ENCODE data around the gene TBC1D2. TPM values are rescaled to one million over a fixed set of nuclear protein-coding genes. Genes with fewer than 3 reads are reported as not detected.
A peak's percentile ranks its signal among the peaks of the same experiment; 100 is the strongest.
"Not testable (repeated sequence)": the region's sequence is repeated elsewhere in the genome, so short reads cannot be mapped to it uniquely, and the experiment has no call there.

The TBC1D2 gene
- polyA plus RNA-seq, 1 donor, result 3.4 TPM

- no peak for DNase-seq
These were observed 19.7 kb upstream of the TBC1D2 start for GRCh38 chr9:98275159-98275558.

GRCh38 chr9:98272083-98272482 lies 16.6 kb upstream of the TBC1D2 start:
- DNase-seq, result no peak

- no peak for DNase-seq
These were observed 16.0 kb upstream of the TBC1D2 start for GRCh38 chr9:98271479-98271878.

GRCh38 chr9:98270284-98270683 lies 14.8 kb upstream of the TBC1D2 start:
- not testable (repeated sequence) for DNase-seq

GRCh38 chr9:98269652-98270051 lies 14.2 kb upstream of the TBC1D2 start:
- not testable (repeated sequence) for DNase-seq

- not testable (repeated sequence) for DNase-seq
These were observed 12.1 kb upstream of the TBC1D2 start for GRCh38 chr9:98267556-98267955.

- no peak for DNase-seq
These were observed 9.1 kb upstream of the TBC1D2 start for GRCh38 chr9:98264516-98264915.

- DNase-seq, result peak; percentile 68
These were observed 8.3 kb upstream of the TBC1D2 start for GRCh38 chr9:98263482-98264357.

GRCh38 chr9:98263080-98263479 lies 7.6 kb upstream of the TBC1D2 start:
- DNase-seq, result no peak

- DNase-seq, result no peak
These were observed 6.6 kb upstream of the TBC1D2 start for GRCh38 chr9:98262056-98262455.

GRCh38 chr9:98260635-98261034 lies 5.2 kb upstream of the TBC1D2 start:
- no peak for DNase-seq

GRCh38 chr9:98259791-98260190 lies 4.3 kb upstream of the TBC1D2 start:
- no peak for DNase-seq

- DNase-seq, result no peak
These were observed 1.3 kb upstream of the TBC1D2 start for GRCh38 chr9:98256756-98257155.

- DNase-seq, result no peak
These were observed 330 bp downstream of the TBC1D2 start for GRCh38 chr9:98255061-98255577.

- DNase-seq, result no peak
These were observed 1.0 kb downstream of the TBC1D2 start for GRCh38 chr9:98254228-98255060.

GRCh38 chr9:98253565-98253964 lies 1.9 kb downstream of the TBC1D2 start:
- DNase-seq, result no peak

- DNase-seq, result no peak
These were observed 3.9 kb downstream of the TBC1D2 start for GRCh38 chr9:98251551-98251950.

GRCh38 chr9:98249771-98250170 lies 5.7 kb downstream of the TBC1D2 start:
- no peak for DNase-seq

GRCh38 chr9:98248737-98249474 lies 6.5 kb downstream of the TBC1D2 start:
- no peak for DNase-seq

- DNase-seq, result no peak
These were observed 7.4 kb downstream of the TBC1D2 start for GRCh38 chr9:98247831-98248657.

GRCh38 chr9:98242426-98242825 lies 13.0 kb downstream of the TBC1D2 start:
- no peak for DNase-seq

Data from left kidney (tissue), 2 donors.